HL-60 (cell line): Measurements from ENCODE around the gene P2RY14.

Experiments
- DNase-seq, 2 experiments: peaks; one replicate each; pipeline ENCODE4 v3.0.0-alpha.2; 2010 to 2020; ENCODE audit warnings: low read depth in 1 of 2, low spot score in 1 of 2
- H3K27ac ChIP-seq: fragments of 250-450 bp; sonication (Bioruptor Pico); replicated peaks from 2 replicates; pipeline ENCODE4 v1.5.1; 2020; ENCODE audit warnings: mild to moderate bottlenecking, moderate library complexity
- H3K27me3 ChIP-seq: fragments of 250-450 bp; sonication (Bioruptor Pico); 2 replicates; pipeline ENCODE4 v1.5.1; 2021; ENCODE audit warnings: mild to moderate bottlenecking, moderate library complexity; ENCODE audit not compliant: insufficient read depth, poor library complexity, severe bottlenecking
- H3K4me3 ChIP-seq: replicated peaks from 2 replicates; pipeline ENCODE4 v1.5.1; 2011; ENCODE audit warnings: mild to moderate bottlenecking, control low read depth, low read length; ENCODE audit not compliant: insufficient read depth
- GABPA ChIP-seq: IDR thresholded peaks from 2 replicates; pipeline ENCODE4 v1.6.1; 2012; ENCODE audit warnings: low read depth
- POLR2AphosphoS5 ChIP-seq: IDR thresholded peaks from 2 replicates; pipeline ENCODE4 v1.6.1; 2012; ENCODE audit warnings: low read depth
- SPI1 ChIP-seq: IDR thresholded peaks from 2 replicates; pipeline ENCODE4 v1.6.1; 2012; ENCODE audit warnings: low read depth, mild to moderate bottlenecking, borderline replicate concordance
- TF ChIP-seq, protein P1 (sequence below): IDR thresholded peaks from one replicate; pipeline ENCODE4 v1.5.1; 2011; ENCODE audit warnings: low read length, control low read depth, inconsistent platforms; ENCODE audit not compliant: insufficient read depth
- TF ChIP-seq, protein P2 (sequence below): IDR thresholded peaks from 2 replicates; pipeline ENCODE4 v1.6.1; 2012; ENCODE audit warnings: low read depth; ENCODE audit not compliant: insufficient replicate concordance

P2RY14 gene

DNA sequence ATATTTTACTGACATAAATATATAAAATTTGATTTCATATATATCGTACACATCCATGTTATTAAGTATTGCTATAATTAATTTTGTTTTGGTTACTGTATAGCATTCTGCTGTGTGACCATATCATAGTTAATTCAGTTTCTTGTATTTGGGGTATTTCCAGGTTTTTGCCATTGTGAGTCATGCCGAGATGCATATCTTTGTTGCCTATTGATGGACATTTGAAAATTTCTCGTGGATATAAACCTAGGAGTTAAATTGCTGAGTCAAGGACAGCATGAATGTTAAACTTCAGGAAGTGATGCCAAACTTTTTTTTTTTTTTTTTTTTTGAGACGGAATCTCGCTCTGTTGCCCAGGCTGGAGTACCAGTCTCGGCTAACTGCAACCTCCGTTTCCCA, 41.6 kb downstream of the P2RY14 start:
- TF ChIP-seq GABPA (no peak), POLR2AphosphoS5 (no peak), SPI1 (no peak)
- TF ChIP-seq, protein P1, sequence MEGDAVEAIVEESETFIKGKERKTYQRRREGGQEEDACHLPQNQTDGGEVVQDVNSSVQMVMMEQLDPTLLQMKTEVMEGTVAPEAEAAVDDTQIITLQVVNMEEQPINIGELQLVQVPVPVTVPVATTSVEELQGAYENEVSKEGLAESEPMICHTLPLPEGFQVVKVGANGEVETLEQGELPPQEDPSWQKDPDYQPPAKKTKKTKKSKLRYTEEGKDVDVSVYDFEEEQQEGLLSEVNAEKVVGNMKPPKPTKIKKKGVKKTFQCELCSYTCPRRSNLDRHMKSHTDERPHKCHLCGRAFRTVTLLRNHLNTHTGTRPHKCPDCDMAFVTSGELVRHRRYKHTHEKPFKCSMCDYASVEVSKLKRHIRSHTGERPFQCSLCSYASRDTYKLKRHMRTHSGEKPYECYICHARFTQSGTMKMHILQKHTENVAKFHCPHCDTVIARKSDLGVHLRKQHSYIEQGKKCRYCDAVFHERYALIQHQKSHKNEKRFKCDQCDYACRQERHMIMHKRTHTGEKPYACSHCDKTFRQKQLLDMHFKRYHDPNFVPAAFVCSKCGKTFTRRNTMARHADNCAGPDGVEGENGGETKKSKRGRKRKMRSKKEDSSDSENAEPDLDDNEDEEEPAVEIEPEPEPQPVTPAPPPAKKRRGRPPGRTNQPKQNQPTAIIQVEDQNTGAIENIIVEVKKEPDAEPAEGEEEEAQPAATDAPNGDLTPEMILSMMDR = no peak
- TF ChIP-seq, protein P2, sequence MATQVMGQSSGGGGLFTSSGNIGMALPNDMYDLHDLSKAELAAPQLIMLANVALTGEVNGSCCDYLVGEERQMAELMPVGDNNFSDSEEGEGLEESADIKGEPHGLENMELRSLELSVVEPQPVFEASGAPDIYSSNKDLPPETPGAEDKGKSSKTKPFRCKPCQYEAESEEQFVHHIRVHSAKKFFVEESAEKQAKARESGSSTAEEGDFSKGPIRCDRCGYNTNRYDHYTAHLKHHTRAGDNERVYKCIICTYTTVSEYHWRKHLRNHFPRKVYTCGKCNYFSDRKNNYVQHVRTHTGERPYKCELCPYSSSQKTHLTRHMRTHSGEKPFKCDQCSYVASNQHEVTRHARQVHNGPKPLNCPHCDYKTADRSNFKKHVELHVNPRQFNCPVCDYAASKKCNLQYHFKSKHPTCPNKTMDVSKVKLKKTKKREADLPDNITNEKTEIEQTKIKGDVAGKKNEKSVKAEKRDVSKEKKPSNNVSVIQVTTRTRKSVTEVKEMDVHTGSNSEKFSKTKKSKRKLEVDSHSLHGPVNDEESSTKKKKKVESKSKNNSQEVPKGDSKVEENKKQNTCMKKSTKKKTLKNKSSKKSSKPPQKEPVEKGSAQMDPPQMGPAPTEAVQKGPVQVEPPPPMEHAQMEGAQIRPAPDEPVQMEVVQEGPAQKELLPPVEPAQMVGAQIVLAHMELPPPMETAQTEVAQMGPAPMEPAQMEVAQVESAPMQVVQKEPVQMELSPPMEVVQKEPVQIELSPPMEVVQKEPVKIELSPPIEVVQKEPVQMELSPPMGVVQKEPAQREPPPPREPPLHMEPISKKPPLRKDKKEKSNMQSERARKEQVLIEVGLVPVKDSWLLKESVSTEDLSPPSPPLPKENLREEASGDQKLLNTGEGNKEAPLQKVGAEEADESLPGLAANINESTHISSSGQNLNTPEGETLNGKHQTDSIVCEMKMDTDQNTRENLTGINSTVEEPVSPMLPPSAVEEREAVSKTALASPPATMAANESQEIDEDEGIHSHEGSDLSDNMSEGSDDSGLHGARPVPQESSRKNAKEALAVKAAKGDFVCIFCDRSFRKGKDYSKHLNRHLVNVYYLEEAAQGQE = no peak
- Histone ChIP-seq H3K27me3 (no peaks in the 10 kb centered on the region), H3K27ac (no peak overlapping the region), H3K4me3 (no peak overlapping the region)
- DNase-seq = no peak

DNA sequence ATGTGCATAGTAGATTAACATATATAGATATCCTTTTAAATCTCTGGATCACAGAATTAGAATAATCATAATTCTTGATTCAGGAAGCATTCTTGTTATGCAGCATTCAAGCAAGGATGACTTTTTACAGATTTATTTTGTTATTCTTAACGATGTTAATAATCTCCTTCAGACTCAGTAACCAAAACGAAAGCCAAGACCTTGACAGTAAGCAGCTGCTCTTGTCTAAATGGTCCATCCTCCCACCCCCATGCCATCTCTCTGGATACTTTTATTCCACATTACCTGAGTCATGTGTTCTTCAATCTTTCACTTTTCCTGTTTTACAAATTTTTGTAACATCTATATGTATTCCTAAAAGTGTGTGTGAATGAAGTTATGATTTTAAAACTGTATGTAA, 42.0 kb downstream of the P2RY14 start:
- no peak for DNase-seq
- TF ChIP-seq POLR2AphosphoS5 = no peak
- TF ChIP-seq, protein P2 = no peak
- TF ChIP-seq GABPA = no peak
- no peak for TF ChIP-seq SPI1
- TF ChIP-seq, protein P1 = no peak
- Histone ChIP-seq H3K4me3 (no peak overlapping the region), H3K27me3 (no peaks in the 10 kb centered on the region), H3K27ac (no peak overlapping the region)

DNA sequence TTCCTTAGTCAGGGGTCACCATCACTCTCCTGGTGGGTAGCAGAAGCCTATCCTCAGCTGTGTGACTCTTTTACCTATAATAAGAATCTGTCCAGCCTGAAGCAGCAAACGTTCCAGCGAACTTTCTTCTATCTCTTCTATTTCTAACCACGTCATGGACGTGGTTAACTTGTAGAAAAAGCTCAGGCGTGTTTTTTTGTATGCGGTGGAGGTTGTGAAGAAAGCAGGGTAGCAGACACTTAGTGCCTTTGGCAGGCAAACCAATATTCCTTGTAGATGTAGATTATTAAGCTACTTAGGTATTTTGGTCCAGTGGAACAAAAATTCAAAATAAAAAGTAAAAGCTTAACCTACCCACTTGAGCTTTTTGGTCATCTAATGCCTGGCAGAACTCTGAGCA, 43.5 kb downstream of the P2RY14 start:
- TF ChIP-seq SPI1 (no peak), POLR2AphosphoS5 (no peak), GABPA (no peak)
- TF ChIP-seq, protein P2 = no peak
- TF ChIP-seq, protein P1 = no peak
- no peak for DNase-seq
- H3K4me3 ChIP-seq = no peak overlapping the region
- H3K27me3 ChIP-seq = no peaks in the 10 kb centered on the region
- H3K27ac ChIP-seq = no peak overlapping the region
